GM21526 (cell line): ENCODE data around the gene RASSF9.

Experiments
- ATAC-seq: cut with Tn5 transposase; IDR thresholded peaks from one replicate; pipeline ENCODE4 v1.9.1; 2021; ENCODE audit warnings: moderate library complexity; ENCODE audit not compliant: unreplicated experiment, low FRiP score

Gene RASSF9

DNA sequence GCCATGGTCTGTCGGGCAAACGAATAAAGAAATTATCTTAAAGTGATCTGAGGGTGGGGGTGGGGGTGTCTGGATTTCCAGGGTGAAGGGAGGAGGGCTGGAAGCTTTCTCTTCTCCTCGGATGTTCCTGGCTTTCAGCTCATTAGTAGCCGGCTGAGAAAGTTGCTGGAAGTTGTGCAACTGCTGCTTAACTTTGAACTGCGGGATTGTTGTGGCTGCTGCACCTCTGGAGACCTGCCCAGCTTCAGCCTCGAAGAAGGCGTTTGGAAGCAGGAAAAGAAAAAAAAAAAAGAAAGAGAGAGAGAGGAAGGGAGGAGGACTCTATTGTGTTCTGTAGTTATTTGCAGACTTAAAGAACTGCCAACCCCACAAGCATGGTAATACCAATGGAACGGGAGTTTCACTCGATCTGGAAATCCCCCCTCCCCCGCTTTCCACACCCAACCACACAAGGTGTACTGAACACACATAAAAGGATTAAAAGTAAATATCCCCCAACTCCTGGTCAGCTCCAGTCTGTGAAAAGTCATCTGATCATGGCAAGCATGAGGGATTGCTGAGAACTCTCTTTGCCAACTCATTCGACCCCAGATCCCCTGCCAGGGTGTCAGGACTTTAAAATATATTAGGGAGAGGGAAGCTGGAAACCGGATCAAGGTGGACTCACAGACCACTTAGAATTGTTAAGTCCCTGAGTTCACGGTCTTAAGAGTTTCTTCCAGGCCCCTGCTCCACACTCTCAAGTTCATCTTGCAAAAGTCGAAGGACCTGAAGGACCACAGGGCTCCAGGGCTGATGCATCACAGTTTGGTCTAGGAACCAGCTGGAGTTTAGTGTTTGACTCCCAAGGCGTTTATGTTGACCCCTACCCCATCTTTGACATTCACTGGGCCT lies at the start of gene RASSF9:
TSS of gene RASSF9 (minus strand) at position 213 of the 894 bp plus-strand sequence. CDS start at position 5, 208 bp downstream.
- ATAC-seq: no peak

DNA sequence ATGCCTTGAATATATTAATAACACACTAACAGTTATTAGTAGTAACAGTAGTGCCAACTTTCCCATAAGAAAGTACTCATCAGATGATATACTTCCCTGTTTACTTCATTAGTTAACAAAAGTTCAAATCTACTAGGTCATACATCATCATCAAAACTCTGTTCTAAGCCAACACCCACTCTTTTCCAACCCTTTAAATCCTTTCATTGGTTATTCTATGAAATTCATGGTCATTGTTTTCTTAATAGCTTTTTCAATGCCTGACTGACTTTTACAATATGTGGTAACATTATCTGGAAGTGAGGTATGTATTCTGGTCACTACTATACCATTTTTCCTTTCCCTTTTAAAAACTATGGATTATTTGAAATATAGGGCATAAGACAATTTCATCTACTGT lies 47.6 kb upstream of the RASSF9 start:
- ATAC-seq: no peak

DNA sequence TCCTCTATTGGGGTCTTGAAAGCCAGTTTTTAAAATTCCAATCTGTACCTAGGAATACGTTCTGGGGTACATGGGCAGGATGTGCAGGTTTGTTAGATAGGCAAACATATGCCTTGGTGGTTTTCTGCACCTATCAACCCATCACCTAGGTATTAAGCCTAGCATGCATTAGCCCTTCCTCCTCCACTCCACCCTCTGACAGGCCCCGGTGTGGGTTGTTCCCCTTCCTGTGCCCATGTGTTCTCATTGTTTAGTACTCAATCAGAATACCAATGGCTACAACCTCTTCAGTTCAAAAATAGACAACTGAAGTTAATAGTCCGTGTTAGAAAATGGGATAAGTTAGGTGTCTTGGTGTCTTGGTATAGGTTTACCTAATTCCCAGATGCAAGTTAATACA lies 41.2 kb upstream of the RASSF9 start:
- no peak for ATAC-seq

DNA sequence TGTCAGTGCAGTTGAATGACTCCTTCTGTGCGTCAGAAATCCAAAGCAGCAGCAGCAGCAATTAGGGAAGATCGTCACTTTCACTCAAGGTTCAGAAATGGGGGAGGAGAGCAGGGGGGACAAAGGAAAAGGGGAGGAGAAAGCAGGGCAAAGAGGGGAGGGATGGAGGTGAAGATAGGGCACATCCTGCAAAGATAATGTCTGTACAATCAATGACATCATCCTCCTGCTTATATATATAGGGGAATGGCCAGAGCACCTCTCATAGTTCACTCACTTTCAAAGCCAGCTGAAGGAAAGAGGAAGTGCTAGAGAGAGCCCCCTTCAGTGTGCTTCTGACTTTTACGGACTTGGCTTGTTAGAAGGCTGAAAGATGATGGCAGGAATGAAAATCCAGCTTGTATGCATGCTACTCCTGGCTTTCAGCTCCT lies 37.8 kb upstream of the RASSF9 start, which contains the start of gene NTS:
TSS of gene NTS (plus strand) at position 265 of the 431 bp plus-strand sequence. CDS start at position 374, 109 bp downstream.
- no peak for ATAC-seq

DNA sequence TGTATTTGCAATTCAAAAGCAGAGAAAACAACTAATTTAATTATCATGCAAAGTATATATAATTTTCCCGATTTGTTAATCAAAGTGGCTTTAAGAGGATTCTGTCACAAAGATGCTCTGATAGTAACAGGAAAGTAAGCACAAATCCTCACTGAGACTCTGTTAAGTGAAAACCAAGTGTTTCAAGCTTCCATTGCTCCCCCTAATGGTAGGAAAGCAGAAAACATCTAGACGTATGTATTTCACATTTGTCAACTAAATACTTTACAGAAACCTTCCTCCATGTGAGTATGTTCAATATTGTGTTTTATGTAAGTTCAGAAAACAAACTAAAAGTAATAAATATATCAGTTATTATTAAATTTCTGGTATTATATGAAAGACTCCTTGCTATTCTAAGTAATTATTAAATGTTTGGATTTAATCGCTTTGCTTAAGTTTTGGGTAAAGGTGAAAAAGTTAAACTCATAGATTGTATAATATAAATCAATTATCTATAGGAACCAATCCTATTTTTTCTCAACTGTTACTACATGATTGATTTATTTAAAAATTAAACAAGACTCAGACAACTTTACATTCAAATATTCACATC lies 36.4 kb upstream of the RASSF9 start:
- peak; percentile 89 for ATAC-seq

DNA sequence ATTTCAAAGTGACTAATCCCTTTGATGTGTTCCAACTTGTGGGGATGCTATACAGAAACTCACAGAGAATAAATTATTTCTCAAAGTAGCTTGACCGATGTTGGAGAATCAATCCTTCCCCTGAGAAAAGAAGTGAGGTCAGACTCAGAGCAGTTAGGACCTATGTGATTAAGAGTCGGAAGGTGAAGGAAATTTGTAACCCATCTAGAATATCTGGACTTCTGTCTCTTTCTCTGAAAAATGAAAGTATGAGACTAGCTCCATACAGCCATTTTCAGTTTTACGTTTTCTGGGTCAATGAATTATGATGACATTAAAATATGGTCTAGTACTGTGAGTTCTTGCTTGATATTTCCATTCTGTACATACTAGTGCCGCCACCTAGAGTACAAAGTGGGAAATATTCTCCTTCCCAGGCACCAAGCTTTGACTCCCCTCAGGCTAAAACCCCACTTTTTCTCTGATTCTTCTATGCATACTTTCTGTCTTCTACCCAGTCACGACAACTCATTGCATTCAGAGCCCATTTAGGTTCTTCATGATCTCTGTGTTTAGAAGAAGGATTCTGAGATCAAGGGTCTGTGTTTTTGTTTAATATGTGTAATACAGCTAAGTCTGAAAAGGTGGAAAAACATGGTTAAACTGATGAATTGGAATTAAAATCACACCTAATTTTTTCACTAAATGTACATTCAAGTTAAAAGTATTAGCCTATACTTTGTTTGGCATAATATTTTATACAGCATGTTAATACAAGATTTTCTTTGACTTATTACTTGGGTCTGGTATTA lies 31.0 kb upstream of the RASSF9 start:
- ATAC-seq: peak; percentile 95

DNA sequence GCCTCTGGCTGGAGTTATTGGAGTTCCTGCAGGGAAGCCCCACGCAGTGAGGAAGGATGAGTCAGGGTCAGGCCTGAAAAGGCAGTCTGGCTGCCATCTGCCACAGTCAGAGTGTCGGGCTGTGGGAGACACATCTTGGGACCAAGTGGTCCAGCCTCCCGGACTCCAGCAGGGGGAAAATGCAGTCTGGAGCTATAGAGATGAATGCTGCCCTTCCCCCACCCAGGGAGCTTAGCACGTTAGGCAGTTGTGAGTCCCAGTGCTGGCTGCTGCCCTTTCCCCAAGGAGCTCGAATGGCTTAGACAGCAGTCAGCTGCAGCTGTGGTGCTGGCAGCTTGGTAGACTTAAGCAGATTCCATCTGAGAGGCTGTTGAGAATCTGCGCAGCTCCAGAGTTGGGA lies 29.7 kb upstream of the RASSF9 start:
- ATAC-seq: no peak

DNA sequence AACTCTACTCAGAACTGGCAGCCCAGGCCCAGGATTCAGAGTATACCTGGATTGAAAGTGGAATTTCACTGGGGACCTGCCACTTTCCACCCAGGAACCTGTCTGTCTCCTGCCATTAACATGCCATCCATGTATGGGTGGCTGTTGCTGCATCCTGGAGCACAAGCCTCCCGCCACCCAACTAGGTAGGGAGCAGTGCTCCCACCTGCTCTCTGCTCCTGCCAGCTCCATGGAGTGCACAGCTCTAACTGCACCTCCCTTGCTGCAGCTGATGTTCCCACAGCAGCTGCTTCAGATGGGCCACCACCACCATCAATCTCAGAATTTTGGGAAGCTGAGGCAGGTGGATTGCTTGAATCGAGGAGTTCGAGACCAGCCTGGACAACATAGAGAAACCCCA lies 20.8 kb upstream of the RASSF9 start:
- no peak for ATAC-seq

DNA sequence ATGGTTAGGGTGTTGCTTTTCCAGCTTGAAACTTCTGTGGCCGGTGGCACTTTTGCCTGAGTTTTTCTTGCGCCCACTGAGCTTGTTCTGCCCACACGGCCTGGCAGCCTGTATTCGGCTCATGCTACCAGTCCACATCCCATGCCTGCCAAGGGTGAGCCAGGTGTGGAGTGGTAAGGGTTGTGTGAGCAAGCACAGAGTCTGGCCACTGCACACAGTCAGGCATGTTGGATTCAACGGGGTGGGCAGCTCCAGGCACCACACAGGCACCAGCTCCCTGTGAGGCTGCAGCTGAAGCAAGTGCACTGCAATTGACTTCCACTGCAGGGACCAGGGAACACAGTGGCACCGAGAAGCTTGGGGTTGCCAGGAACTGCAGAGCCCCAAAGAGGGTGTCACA lies 19.1 kb upstream of the RASSF9 start:
- ATAC-seq: no peak

DNA sequence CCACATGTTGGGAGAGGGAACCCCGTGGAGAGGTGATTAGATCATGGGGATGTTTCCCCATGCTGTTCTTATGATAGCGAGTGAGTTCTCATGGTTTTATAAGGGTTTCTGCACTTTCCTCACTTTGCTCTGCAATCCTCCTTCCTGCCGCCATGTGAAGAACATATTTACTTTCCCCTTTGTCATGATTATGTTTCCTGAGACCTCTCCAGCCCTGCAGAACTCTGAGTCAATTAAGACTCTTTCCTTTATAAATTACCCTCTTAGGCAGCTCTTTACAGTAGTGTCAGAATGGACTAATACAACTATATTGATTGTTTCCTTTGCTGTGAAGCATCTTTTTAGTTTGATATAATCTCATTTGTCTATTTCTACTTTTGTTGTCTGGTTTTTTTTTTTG lies 13.1 kb upstream of the RASSF9 start:
- ATAC-seq: no peak

DNA sequence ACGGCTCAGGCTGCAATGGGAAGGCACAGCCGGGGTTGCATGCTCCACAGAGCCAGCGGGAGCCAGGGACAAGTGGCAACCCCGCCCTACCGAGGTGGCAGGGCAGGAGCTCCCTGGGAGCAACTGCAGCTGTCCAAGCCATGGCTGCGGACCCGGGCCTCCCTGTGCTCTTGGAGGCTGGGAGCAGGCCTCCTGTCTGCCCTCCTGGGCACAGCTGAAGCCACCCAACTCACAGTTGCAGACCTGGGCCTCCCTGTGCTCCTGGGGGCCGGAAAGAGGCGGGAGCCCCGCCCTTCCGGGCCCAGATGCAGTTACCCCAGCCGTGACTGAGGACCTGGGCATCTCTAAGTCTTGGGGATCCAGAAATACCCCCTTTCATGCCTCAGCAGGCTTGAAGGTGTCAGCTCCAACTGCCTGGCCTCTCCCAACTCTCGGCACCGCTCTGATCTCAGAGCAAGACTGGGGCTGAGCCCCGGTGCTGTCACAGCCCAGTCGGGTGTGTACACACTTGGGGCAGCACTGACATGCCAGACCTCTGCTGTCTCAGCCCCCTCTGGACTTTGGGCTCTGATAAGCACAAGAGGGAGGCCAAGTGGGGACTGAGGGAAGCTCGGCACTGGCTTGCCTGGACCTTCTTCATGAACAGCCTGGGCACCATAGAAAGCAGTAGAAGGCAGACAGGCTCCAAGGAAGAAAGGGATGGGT lies 7.5 kb upstream of the RASSF9 start:
- ATAC-seq: no peak

DNA sequence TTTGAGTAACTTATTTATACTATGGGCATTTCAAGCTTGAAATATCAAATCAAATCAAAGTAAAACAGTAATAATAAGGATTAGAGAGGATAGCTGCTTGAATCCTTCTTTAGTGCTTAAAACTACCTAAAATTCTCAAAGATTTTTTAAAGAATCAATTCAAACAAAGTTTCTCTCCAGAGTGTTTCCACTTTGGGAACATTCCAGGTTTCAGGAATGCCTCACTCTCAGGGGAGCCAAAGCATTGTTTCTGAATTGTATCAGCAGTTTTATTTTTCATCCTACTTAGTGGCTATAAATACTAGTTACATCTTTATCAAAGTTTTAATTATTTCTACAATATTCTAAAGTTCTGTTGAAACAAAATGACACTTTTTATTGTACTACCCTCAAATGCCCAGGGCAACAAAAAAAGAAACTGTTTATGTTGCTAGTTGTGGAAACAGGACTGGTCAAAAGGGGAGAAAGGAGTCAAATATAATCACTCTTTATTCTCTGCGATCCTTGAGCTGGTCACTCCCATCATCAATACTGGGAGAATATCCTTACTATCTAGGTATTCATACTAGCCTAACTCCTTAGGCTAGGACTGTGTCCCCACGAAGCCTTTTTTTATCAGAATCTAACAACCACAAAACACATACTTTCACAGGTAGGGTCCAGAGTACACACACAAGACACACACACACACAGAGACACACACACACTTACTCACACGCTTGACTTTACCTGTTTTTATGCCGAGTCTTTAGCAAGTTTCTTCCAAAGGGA lies 598 bp downstream of the RASSF9 start:
- no peak for ATAC-seq

DNA sequence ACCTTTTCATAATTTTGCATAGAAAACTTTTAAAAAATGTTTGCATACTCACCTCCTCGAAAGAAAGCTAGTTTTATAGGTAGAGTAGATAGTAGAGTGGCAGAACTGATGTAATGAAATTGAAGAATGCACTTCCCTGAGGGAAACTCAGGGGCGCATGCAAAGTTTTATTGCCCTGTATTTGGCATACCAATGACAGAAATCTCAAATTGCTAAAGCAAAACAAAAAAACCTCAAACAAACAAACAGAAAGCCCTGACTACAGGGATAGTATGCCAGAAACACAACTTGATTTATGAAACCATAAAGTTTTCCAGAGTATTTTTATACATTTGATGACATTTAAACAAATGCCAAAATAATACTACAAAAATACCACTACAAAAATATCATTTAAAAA lies 1.8 kb downstream of the RASSF9 start:
- no peak for ATAC-seq

DNA sequence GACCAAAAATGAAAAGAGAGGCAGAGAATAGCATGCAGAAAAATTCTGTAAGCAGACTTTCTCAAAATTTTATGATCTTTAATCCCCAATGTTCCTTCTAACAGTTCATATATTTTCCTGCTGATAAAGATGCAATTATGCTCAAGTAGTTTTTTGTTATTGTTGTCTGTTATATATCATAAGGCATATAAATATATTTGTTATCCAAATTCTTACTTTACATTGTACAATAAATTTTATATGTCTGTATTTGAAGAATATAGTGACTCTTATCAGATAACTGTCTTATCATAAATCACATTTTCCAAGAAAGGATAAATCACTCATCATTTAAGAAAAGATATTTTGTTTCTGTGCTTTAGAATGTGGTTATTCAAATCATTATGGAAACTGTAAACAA lies 2.6 kb downstream of the RASSF9 start:
- ATAC-seq: no peak

DNA sequence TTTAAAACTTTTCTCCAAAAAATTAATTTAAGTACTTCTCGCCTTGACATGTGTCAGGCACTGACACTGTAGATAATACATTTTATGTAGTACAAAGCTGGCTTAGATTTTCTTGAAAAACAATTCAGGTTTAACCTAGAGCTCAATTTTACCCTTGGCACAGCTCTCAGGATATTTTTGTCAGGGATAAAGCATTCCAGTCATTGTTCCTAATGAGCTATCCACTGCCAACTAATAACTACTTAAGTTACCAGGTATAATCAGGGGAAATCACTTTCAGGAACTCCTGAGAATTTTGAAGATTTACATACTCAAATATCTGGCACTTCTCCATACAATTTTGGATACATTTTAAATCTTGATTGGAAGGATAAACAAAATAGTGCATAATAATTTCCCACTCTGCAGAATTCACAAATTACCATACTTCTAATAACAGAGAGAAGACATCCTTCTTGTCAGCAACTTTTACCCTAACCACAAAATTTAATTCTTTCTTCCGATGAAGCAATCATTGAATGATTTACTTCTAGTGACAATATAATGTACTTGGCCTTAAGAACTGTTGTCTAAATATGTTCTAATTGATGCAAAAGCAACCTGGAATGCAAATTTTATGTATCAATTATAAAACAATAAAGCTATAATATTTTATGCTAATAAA lies 4.8 kb downstream of the RASSF9 start:
- ATAC-seq: no peak

DNA sequence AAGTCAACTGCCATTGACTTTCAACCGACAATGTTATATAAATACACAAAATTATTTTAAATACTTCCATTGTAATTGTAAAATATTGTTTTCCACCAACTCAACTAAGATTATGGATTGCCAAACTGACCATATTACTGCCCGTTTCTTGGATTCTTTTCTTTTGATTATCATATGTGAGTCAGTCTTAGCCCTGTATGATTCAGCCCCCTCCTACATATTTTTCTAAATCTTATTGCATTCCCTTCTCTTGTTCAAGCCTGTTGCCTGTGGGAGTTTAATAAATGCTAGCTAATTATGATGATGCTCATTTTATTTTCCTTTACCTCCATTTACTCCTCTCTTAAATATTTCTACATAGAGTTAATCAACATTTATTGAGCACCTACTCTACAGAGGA lies 6.8 kb downstream of the RASSF9 start:
- ATAC-seq: no peak

DNA sequence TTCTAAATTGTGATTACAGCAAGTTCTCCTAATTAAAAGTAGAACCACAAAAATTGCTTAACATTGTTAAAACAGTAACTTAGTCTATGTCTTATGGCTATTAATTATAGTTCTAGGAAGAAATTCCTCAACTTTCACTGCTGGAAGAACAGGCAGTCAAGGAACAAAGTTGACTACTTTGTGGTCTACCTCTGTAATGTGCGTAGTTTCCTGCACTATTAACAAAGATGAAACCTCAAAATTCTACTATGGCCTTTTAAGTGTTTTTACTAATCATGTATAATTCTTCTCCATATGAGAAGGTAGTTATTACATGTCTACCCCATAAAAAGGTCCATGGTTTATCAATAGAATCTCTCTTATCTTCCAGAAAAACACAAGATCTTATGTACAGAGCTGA lies 7.6 kb downstream of the RASSF9 start:
- ATAC-seq: no peak

DNA sequence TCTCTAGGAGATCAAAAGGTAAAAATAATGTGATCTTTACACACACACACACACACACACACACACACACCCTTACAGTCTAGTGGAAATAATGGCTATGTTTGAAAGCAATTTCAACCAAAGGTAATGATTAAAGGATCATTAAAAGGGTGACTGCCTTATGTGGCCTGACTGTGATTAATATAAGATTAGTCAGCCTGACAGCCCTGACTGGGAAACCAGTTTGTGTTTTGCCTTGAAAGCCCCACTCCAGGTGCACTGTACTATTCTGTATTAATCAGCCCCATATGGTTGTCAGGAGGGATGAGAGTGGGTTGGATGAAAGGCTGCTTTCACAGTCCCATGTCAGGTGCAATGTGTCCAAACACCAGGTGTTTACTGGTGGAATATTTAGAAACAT lies 10.5 kb downstream of the RASSF9 start:
- ATAC-seq: no peak

DNA sequence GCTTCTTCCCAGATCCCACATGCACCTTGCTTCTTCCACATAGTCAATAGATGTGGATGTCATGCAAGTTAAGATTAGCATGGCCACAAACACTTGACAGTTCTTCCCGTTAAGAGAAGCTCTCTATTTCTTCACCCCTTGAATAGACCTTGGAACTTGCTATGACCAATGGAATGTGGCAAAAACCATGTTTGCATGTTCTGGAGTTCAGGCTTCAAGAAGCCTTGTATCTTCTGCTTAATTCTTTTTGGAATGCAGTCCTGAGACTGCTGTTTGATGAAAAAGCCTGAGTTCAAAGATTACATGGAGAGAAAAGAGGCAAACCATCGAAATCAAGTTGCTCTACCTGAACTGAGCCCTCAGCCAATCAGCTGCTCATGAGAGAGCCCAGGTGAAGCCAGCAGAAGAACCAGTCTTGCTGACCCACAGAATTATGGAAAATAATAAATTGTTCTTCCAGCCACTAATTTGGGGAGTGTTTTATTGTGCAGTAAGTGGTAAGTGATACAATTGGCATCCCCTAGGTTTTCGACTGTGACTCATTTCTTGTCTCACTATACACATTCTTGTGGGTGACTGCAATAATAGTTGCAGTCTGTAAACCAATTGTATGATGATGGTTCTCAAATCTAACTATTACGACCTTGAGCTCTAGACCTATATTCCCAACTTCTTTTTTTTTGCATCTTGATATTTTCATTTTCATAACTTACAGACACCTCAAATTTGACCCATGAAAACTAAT lies 12.6 kb downstream of the RASSF9 start:
- ATAC-seq: no peak
